H9 (cell line): Measurements from ENCODE around the gene EGFL8. TPM values are rescaled to one million over a fixed set of nuclear protein-coding genes. Genes with fewer than 3 reads are reported as not detected.
A peak's percentile ranks its signal among the peaks of the same experiment; 100 is the strongest.

ENCODE experiments used
- DNase-seq: peaks from one replicate; pipeline ENCODE4 v3.0.0-alpha.2; 2017
- H2AFZ ChIP-seq: one replicate; pipeline ENCODE4 v1.6.1; 2013; ENCODE audit warnings: mild to moderate bottlenecking, low read length, control low read depth, moderate library complexity
- H2AK5ac ChIP-seq: 2 replicates; pipeline ENCODE4 v1.6.1; 2013; ENCODE audit warnings: low read length, control low read depth, mixed read lengths; ENCODE audit not compliant: insufficient read length
- H2BK120ac ChIP-seq: one replicate; pipeline ENCODE4 v1.6.1; 2013; ENCODE audit warnings: low read depth, mild to moderate bottlenecking, low read length, control low read depth, inconsistent platforms; ENCODE audit not compliant: poor library complexity, severe bottlenecking
- H2BK12ac ChIP-seq: 2 replicates; pipeline ENCODE4 v1.6.1; 2013; ENCODE audit warnings: low read length, control low read depth, mixed read lengths, low read depth; ENCODE audit not compliant: insufficient read length
- H2BK15ac ChIP-seq: 2 replicates; pipeline ENCODE4 v1.6.1; 2013; ENCODE audit warnings: low read depth, low read length, control low read depth
- H2BK20ac ChIP-seq: one replicate; pipeline ENCODE4 v1.6.1; 2013; ENCODE audit warnings: low read depth, mild to moderate bottlenecking, low read length, control low read depth, inconsistent platforms; ENCODE audit not compliant: poor library complexity, severe bottlenecking
- H2BK5ac ChIP-seq: 2 replicates; pipeline ENCODE4 v1.6.1; 2013; ENCODE audit warnings: low read length, control low read depth, mixed read lengths; ENCODE audit not compliant: insufficient read length
- H3K14ac ChIP-seq: 2 replicates; pipeline ENCODE4 v1.6.1; 2013; ENCODE audit warnings: low read length, control low read depth; ENCODE audit not compliant: insufficient read depth
- H3K18ac ChIP-seq: 2 replicates; pipeline ENCODE4 v1.6.1; 2013; ENCODE audit warnings: low read depth, mild to moderate bottlenecking, mixed read lengths, low read length, control low read depth; ENCODE audit not compliant: insufficient read length
- H3K23ac ChIP-seq: 2 replicates; pipeline ENCODE4 v1.6.1; 2013; ENCODE audit warnings: low read length, control low read depth, mixed read lengths, low read depth; ENCODE audit not compliant: insufficient read length
- H3K23me2 ChIP-seq: 2 replicates; pipeline ENCODE4 v1.6.1; 2013; ENCODE audit warnings: low read depth, mild to moderate bottlenecking, mixed read lengths, low read length, control low read depth; ENCODE audit not compliant: insufficient read length, poor library complexity, severe bottlenecking
- H3K27ac ChIP-seq: 2 replicates; pipeline ENCODE4 v1.5.1; 2013; ENCODE audit warnings: low read length, control low read depth, mixed read lengths, low read depth; ENCODE audit not compliant: insufficient read length
- H3K27me3 ChIP-seq: 2 replicates; pipeline ENCODE4 v1.6.1; 2013; ENCODE audit warnings: low read length, control low read depth, inconsistent platforms; ENCODE audit not compliant: insufficient read depth
- H3K4ac ChIP-seq: 2 replicates; pipeline ENCODE4 v1.6.1; 2013; ENCODE audit warnings: low read depth, mild to moderate bottlenecking, control low read depth, inconsistent platforms, low read length, moderate library complexity
- H3K4me1 ChIP-seq: 2 replicates; pipeline ENCODE4 v1.6.1; 2013; ENCODE audit warnings: low read length, control low read depth, inconsistent platforms; ENCODE audit not compliant: insufficient read depth
- H3K4me2 ChIP-seq: 2 replicates; pipeline ENCODE4 v1.6.1; 2013; ENCODE audit warnings: low read length, control low read depth, mixed read lengths; ENCODE audit not compliant: insufficient read length, insufficient read depth
- H3K56ac ChIP-seq: 2 replicates; pipeline ENCODE4 v1.6.1; 2013; ENCODE audit warnings: low read depth, mild to moderate bottlenecking, mixed read lengths, low read length, control low read depth; ENCODE audit not compliant: insufficient read length
- H3K79me1 ChIP-seq: 2 replicates; pipeline ENCODE4 v1.6.1; 2013; ENCODE audit warnings: low read depth, mild to moderate bottlenecking, moderate library complexity, low read length, control low read depth, inconsistent platforms; ENCODE audit not compliant: insufficient read depth, poor library complexity, severe bottlenecking
- H3K79me2 ChIP-seq: 2 replicates; pipeline ENCODE4 v1.6.1; 2013; ENCODE audit warnings: low read length, control low read depth, inconsistent platforms; ENCODE audit not compliant: insufficient read depth
- H3K9ac ChIP-seq: 2 replicates; pipeline ENCODE4 v1.6.1; 2013; ENCODE audit warnings: low read length, control low read depth, mixed read lengths; ENCODE audit not compliant: insufficient read length; ENCODE audit errors: extremely low read depth
- H3K9me3 ChIP-seq: one replicate; pipeline ENCODE4 v1.6.1; 2013; ENCODE audit warnings: low read depth, low read length, inconsistent platforms; ENCODE audit not compliant: control insufficient read depth
- H3T11ph ChIP-seq: one replicate; pipeline ENCODE4 v1.6.1; 2013; ENCODE audit warnings: mild to moderate bottlenecking, low read length, control low read depth, inconsistent platforms
- H4K20me1 ChIP-seq: one replicate; pipeline ENCODE4 v1.6.1; 2013; ENCODE audit not compliant: control insufficient read depth, insufficient read length, insufficient read depth
- H4K5ac ChIP-seq: 2 replicates; pipeline ENCODE4 v1.6.1; 2013; ENCODE audit warnings: low read depth, mild to moderate bottlenecking, mixed read lengths, low read length, control low read depth; ENCODE audit not compliant: insufficient read length
- H4K8ac ChIP-seq: replicated peaks from 2 replicates; pipeline ENCODE4 v1.6.1; 2013; ENCODE audit warnings: low read length, control low read depth, mixed read lengths, low read depth; ENCODE audit not compliant: insufficient read length
- H4K91ac ChIP-seq: 2 replicates; pipeline ENCODE4 v1.6.1; 2013; ENCODE audit warnings: low read depth, mild to moderate bottlenecking, moderate library complexity, mixed read lengths, low read length, control low read depth; ENCODE audit not compliant: insufficient read length
- H3K27ac Mint-ChIP-seq, 3 experiments: 2 replicates in 2 of 3; 3 replicates in 1 of 3; pipeline ENCODE4 v1.8.0; 2020 to 2021; ENCODE audit warnings: mixed read lengths in 3 of 3, mild to moderate bottlenecking in 1 of 3, moderate library complexity in 1 of 3
- H3K27me3 Mint-ChIP-seq: 2 replicates; pipeline ENCODE4 v1.8.0; 2021; ENCODE audit warnings: low read depth, mild to moderate bottlenecking, moderate library complexity, mixed read lengths
- H3K36me3 Mint-ChIP-seq, 3 experiments: 2 replicates in 2 of 3; 3 replicates in 1 of 3; pipeline ENCODE4 v1.8.0; 2020 to 2021; ENCODE audit warnings: low read depth in 3 of 3, mixed read lengths in 3 of 3; ENCODE audit not compliant: insufficient read depth in 1 of 3
- H3K4me1 Mint-ChIP-seq, 2 experiments: 2 replicates each; pipeline ENCODE4 v1.8.0; 2020; ENCODE audit warnings: mixed read lengths in 2 of 2
- H3K4me3 Mint-ChIP-seq, 2 experiments: 2 replicates in 1 of 2; 3 replicates in 1 of 2; pipeline ENCODE4 v1.8.0; 2020 to 2021; ENCODE audit warnings: mild to moderate bottlenecking in 2 of 2, mixed read lengths in 2 of 2, moderate library complexity in 1 of 2
- H3K9me3 Mint-ChIP-seq, 2 experiments: 2 replicates in 1 of 2; 3 replicates in 1 of 2; pipeline ENCODE4 v1.8.0; 2020; ENCODE audit warnings: mild to moderate bottlenecking in 2 of 2, mixed read lengths in 2 of 2, moderate library complexity in 1 of 2
- WGBS: extraction: QIAGEN DNeasy Blood & Tissue Kit; methylation state at CpG from one replicate; pipeline ENCODE4 v1.1.7; 2013; ENCODE audit warnings: missing lambda C conversion rate, low lambda C conversion rate, mixed read lengths; ENCODE audit not compliant: insufficient read length; ENCODE audit errors: extremely low coverage; 5-methylcytosine and 5-hydroxymethylcytosine counted together
- total RNA-seq: library from RNA; stranded (reverse); gene quantifications from 2 replicates; pipeline ENCODE4 v1.2.1, GENCODE V29; 2021
- TF ChIP-seq, protein P1 (sequence below): fragments of 200-600 bp; sonication (generic); conservative IDR thresholded peaks from 3 replicates; pipeline ENCODE4 v1.8.0; 2021; ENCODE audit warnings: antibody characterized with exemption, mild to moderate bottlenecking

Gene EGFL8
- total RNA-seq, 1 experiment from 2014 or later, result 27.2 TPM

GRCh38 chr6:32179766-32180405 lies 15.5 kb downstream of the EGFL8 start:
- no peak overlapping the region for H2AK5ac ChIP-seq
- peaks cover 24 to 26% of the 10 kb centered on the region in 2 experiments for H3K4me1 Mint-ChIP-seq
- H3K56ac ChIP-seq, result no peak overlapping the region
- no peak overlapping the region for H4K91ac ChIP-seq
- peak overlapping the region in 1 of 3 experiments; percentile 62; a peak in 2 of 7 replicates for H3K27ac Mint-ChIP-seq
- no peak overlapping the region for H2BK12ac ChIP-seq
- no peak overlapping the region for H3K23ac ChIP-seq
- no peaks in the 10 kb centered on the region for H4K20me1 ChIP-seq
- H3K4me2 ChIP-seq, result no peak overlapping the region
- H3K18ac ChIP-seq, result no peak overlapping the region
- no peaks in the 10 kb centered on the region; a peak in 1 of 5 replicates for H3K9me3 Mint-ChIP-seq
- peaks cover 9% of the 10 kb centered on the region; the same call in 1 of the 2 replicates for H3K79me2 ChIP-seq
- DNase-seq, result no peak
- no peak overlapping the region for H2BK20ac ChIP-seq
- no peaks in the 10 kb centered on the region for H3K9me3 ChIP-seq
- H4K8ac ChIP-seq, result no peak overlapping the region
- no peak overlapping the region for H3K14ac ChIP-seq
- peaks cover 22% of the 10 kb centered on the region for H3K23me2 ChIP-seq
- H3K27me3 Mint-ChIP-seq, result no peaks in the 10 kb centered on the region; the same call in 1 of the 2 replicates
- no peaks in the 10 kb centered on the region for H3K79me1 ChIP-seq
- no peak overlapping the region for H2BK5ac ChIP-seq
- no peak overlapping the region for H3K4ac ChIP-seq
- no CpG with 5 or more reads among the region's 10 CpGs for WGBS
- peak overlapping the region; percentile 83 to 86; a peak in 4 of 5 replicates for H3K4me3 Mint-ChIP-seq
- peaks cover under 1% of the 10 kb centered on the region; the same call in 1 of the 2 replicates for H3K4me1 ChIP-seq
- H4K5ac ChIP-seq, result no peak overlapping the region
- H3K27me3 ChIP-seq, result no peaks in the 10 kb centered on the region
- H3T11ph ChIP-seq, result no peak overlapping the region
- no peak overlapping the region for H3K27ac ChIP-seq
- TF ChIP-seq, protein P1, sequence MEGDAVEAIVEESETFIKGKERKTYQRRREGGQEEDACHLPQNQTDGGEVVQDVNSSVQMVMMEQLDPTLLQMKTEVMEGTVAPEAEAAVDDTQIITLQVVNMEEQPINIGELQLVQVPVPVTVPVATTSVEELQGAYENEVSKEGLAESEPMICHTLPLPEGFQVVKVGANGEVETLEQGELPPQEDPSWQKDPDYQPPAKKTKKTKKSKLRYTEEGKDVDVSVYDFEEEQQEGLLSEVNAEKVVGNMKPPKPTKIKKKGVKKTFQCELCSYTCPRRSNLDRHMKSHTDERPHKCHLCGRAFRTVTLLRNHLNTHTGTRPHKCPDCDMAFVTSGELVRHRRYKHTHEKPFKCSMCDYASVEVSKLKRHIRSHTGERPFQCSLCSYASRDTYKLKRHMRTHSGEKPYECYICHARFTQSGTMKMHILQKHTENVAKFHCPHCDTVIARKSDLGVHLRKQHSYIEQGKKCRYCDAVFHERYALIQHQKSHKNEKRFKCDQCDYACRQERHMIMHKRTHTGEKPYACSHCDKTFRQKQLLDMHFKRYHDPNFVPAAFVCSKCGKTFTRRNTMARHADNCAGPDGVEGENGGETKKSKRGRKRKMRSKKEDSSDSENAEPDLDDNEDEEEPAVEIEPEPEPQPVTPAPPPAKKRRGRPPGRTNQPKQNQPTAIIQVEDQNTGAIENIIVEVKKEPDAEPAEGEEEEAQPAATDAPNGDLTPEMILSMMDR, result no peak
- no peak overlapping the region for H3K9ac ChIP-seq
- peaks cover 22 to 52% (median 40%) of the 10 kb centered on the region in 3 experiments for H3K36me3 Mint-ChIP-seq
- H2BK120ac ChIP-seq, result no peak overlapping the region
- H2AFZ ChIP-seq, result no peak overlapping the region
- H2BK15ac ChIP-seq, result no peak overlapping the region
